HG03432 (cell line): ENCODE results near the gene AQP6.

Experiments
- ATAC-seq: cut with Tn5 transposase; IDR thresholded peaks from one replicate; pipeline ENCODE4 v1.9.1; 2021; ENCODE audit warnings: mild to moderate bottlenecking, moderate library complexity; ENCODE audit not compliant: unreplicated experiment

AQP6 gene

GRCh38 chr12:49942921-49943624 is 29.7 kb upstream of the AQP6 start:
- ATAC-seq = no peak

- no peak for ATAC-seq
Measured at GRCh38 chr12:49943625-49943960, 29.2 kb upstream of the AQP6 start.

GRCh38 chr12:49944046-49944445 is 28.7 kb upstream of the AQP6 start:
- no peak for ATAC-seq

GRCh38 chr12:49944718-49945117 is 28.0 kb upstream of the AQP6 start:
- no peak for ATAC-seq

GRCh38 chr12:49945394-49946080 is 27.2 kb upstream of the AQP6 start:
- ATAC-seq = peak; percentile 82

- ATAC-seq = no peak
Measured at GRCh38 chr12:49946086-49946485, 26.7 kb upstream of the AQP6 start.

DNA sequence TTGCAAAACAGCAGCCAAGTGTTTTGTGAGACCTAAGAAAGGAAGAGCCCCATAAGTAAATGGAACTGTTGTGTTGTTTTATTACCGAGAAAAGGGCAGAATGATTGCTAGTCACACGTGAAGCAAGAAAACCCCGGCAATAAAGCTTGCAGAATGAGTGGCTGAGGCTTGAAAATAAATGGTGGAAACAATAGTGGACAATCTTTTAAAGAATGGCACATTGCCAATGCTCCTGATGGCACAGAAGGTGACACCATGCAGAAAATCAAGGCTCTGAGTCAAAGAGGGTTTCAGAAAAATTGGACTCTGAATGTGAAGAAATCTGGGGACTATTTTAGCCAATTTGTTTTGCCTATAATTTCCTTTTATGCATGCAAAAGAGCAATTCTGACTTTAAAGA is 26.2 kb upstream of the AQP6 start:
- no peak for ATAC-seq

- ATAC-seq = no peak
Measured at GRCh38 chr12:49947593-49948226, 25.0 kb upstream of the AQP6 start.

- ATAC-seq = no peak
Measured at GRCh38 chr12:49948866-49949845, 23.6 kb upstream of the AQP6 start.

DNA sequence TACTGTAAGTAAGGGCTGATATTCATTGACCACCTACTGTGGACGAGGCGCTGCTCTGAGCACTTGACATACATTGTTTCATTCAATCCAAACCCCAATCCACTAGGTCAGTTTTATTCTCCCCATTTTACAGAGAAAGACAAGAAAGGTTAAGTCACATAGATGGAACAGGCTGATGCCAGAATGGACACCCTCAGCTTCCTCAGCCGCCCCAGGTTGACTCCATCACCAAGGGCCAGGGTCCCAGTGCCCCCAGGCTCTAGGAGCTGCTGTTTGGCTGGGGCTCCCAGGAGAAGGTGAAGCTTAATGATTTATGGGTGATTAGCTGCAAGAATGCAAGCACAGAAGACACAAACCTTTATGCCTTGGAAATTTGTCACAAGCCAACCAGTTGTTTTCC is 22.9 kb upstream of the AQP6 start:
- no peak for ATAC-seq

- no peak for ATAC-seq
Measured at GRCh38 chr12:49950273-49951251, 22.2 kb upstream of the AQP6 start, which contains the start of gene AQP2. Gene AQP2 (plus strand): TSS chr12:49950737. CDS start chr12:49950831, 94 bp downstream.

DNA sequence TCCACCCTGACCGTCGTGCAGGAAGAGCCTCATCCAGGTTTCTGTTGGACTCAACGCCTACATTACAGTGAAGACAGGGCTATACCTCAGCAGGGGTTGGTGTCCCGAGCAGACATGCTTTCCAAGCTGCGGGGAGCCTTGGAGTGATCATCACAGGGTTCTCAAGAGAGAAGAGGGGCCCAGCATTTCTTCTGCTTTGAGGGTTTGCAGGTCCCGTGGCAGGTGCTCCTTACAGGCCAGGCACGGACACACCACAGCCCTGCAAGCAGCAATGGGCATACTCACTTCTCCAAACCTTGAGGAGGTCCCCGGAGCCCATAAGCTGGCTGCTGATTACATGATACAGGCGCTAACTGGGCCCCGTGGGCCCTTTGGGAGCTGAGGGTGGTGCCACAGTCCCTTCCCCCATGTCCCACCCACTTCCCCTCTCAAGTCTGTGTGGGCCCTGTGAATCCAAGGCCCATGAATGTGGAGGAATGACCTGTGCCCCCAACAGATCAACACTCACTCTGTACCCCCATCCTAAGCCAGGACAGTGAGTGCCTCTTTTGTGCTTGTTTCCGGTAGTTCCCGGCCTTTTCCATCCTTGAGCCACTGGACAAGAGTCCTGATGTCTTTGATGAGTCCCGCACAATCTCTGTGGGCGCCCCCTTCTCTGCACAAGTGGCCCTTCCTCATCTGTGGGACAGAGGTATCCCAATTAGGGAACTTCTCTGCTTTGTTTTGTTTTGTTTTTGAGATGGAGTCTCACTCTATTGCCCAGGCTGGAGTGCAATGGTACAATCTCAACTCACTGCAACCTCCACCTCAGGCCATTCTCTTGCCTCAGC is 21.1 kb upstream of the AQP6 start:
- ATAC-seq = no peak

- no peak for ATAC-seq
Measured at GRCh38 chr12:49952391-49953055, 20.2 kb upstream of the AQP6 start.

DNA sequence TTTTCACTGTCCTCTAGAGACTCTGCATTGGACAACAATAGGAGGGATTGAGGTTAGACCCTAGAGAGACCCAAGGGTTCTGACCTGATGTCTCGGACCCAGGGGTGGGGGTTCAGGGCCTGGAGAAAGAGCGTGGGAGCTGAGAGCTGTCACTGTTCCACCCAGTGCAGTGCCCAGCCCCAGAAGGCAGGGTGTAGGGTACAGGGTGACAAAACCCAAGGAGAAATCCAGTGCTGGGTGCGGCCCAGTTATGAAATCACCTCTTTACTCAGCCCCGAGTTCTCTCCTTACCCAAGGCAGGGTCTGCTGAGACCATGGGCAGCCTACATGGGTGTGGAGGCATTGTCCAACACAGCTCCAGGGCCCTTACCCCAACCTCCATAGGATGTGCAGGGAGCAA is 19.6 kb upstream of the AQP6 start:
- no peak for ATAC-seq

- no peak for ATAC-seq
Measured at GRCh38 chr12:49953961-49954846, 18.5 kb upstream of the AQP6 start.

DNA sequence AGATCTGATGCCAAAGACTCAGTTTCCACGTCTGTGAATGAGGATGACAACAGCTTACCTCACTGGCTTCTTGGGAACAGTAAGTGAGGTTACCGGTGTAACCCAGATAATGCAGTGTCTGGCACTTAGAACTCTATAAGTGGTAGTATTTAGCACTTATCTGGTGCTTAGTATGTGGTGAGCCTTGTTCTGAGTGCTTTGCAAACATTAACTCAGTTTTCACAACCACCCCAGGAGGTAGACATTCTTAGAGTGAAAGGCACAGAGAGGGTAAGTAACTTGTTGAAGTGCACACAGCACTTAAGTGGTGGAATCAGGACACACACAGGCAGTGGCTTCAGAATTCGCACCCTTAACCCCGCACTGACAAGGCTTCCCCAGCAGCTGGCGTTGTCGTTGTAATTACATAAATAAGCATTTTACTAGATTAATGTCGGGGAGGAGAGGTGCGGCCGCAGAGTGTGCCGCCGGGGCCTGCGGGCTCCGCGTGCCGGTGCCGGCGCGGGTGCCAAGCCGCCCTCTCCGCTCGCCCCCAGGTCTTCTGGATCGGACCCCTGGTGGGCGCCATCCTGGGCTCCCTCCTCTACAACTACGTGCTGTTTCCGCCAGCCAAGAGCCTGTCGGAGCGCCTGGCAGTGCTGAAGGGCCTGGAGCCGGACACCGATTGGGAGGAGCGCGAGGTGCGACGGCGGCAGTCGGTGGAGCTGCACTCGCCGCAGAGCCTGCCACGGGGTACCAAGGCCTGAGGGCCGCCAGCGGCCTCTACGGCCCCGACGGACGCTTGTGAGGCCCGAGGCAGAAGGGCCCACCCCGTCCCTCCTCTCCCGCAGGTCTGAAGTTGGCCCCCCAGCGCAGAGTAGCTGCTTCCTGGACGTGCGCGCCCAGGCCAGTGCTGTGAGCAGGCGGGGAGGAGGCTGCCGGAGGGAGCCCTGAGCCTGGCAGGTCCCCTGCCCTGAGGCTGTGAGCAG is 17.6 kb upstream of the AQP6 start:
- no peak for ATAC-seq
